ENCODE results near the gene YTHDF1.

YTHDF1 gene

DNA sequence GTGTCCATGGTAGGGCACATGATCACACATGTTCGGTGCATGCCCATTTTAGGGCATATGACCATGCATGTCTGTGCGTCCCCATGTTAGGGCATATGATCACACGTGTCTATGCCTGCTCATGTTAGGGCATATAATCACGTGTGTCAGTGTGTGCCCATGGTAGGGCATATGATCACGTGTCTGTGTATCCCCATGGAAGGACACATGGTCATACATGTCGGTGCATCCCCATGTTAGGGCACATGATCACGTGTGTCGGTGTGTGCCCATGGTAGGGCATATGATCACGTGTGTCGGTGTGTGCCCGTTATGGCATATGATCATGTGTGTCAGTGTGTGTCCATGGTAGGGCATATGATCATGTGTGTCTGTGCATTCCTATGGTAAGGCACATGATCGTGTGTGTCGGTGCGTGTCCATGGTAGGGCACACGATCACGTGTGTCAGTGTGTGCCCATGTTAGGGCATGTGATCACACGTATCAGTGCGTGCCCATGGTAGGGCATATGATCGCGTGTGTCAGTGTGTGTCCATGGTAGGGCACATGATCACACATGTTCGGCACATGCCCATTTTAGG, 30.6 kb downstream of the YTHDF1 start:
- DNase-seq (ENCODE audit: low read depth in 3 of 3), result no peak

DNA sequence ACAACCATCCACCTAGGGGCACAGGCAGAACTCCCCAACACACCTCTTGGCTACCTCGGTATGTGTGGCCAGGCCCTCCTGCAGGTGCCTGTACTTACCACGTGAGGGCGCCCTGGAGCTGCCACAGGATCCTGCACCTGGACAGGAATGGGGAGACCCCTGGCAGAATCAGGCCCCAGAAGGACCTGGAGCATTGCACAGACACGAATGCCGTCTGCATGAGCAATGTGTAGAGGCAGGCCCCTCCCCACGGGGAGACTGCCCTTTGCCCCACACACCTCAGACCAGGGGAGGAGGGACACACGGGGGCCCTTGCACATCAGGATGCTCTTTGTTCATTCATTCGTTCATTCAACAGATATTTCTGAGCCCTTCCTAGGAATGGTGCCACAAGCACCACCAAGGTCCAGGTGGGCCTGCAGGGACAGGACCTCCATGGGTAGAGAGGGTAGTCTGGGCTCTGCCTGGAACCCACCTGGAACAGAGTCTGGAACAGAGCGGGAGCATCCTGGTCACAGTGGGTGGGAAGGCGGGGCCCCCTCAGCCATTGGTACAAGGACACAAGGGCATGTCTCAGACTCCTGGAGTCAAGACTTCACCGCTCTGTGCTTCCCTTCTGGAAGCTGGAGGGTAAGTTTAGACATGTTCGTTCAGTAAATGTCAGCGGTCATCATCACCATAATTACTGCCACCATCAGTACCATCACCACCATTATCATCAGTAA, 32.3 kb downstream of the YTHDF1 start:
- peak in 2 of 3 donors; percentile 17 to 29 for DNase-seq (ENCODE audit: low read depth in 3 of 3)

- DNase-seq (ENCODE audit: low read depth in 3 of 3), result no peak
Observed at GRCh38 chr20:63182946-63183415, 33.0 kb downstream of the YTHDF1 start.

GRCh38 chr20:63182425-63182824, 33.5 kb downstream of the YTHDF1 start:
- DNase-seq (ENCODE audit: low read depth in 3 of 3), result no peak

DNA sequence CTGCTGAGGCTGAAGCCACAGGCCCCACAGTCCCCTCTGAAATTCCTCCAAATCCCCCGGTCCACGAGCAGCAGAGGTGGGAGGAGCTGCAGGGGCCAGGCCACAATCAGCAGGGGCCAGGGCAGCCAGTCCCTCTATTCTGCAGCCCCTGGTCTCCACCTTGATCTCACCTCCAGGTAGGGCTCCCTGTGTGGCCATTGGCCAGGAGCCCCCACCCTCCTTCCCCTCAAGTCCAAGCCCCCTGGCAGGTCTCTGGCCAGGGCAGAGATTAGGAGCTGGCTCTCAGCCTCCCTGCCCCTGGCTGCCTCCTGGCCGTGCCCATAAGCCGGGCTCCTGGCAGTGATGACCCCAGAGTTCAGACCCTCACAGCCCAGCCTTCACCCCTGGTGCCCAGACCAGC, 34.7 kb downstream of the YTHDF1 start:
- no peak for DNase-seq (ENCODE audit: low read depth in 3 of 3)

- no peak for DNase-seq (ENCODE audit: low read depth in 3 of 3)
Observed at GRCh38 chr20:63180569-63181185, 35.3 kb downstream of the YTHDF1 start.

DNA sequence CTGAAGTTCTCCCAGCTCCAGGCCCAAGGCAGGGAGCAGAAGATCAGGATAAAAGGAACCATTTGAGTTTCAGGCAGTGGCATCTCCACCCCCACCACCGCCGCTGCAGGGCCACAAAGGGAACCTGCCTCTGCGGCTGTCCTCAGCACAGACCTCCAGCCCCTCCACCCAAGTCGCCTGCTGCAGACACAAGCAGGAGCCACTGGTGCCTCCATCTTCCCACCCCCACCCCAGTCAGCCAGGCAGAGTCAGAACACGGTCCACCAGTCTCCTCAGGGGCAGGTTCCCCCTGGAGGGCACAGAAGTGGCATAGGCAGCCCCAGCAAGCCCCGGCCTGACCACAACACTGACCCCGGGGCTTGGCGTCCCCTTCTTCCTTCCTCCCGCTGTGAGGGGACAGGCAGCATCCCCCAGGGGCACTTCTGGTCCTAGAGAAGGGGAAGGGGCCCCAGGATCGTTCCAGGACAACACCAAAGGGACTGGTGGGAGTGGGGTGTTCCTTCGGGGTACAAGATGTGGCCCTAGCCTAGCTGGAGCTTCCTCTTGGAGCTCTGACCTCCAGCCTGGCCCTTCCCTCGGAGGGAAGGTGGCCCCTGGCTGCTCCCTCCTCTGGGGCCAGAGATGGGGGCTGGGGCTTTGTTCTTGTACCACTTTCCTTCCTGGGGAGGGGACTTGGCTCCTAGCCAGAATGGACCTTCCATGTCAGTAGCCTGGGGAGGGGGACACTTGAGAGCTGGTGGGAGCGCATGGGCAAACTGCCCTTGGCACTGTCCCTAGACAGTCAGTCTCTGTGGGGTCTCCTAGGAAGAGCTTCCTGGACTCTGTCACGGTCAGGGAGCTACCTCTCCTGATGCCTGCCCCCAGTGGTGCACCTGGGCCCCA, 36.0 kb downstream of the YTHDF1 start:
- no peak for DNase-seq (ENCODE audit: low read depth in 3 of 3)

DNA sequence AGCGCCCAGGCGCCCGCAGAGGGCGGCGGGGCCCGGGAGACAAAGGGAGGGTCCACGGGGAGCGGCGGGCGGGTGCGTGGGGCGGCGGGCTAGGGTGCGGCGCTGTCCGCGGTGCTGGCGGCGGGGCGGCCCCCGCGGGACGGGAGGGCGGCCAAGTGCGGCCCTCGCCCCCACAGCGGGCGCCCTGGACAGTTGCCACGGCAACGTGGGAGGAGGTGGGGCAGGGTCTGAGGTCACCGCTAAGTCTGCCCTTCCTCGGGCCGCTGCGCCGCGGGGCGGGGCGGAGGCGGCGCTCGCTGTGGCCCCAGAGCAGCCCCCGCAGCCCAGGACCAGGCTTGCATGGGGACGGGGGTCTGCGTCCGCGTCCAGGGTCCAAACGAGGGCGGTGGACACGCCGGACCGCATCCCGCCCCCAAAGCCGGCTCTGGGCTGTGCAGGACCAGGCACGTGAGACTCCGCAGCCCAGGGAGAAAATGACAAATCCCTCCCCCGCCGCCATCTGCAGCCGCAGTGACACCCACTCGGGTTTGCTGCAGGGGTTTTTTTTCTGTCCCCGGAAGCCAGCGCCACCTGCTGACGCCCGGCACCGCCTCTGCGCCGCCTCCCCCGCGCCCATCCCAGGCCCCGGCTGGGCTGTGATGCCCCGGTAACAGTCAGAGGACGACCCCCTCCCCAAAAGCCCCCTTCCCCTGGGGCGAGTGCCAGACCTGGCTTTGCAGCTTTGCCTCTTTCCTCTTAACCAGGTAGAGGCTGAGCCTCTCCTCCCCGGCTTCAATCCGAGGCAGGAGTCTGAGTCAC, 36.8 kb downstream of the YTHDF1 start:
- DNase-seq (ENCODE audit: low read depth in 3 of 3), result peak; percentile 26 to 48 (median 44)

GRCh38 chr20:63178446-63178820, 37.5 kb downstream of the YTHDF1 start:
- DNase-seq (ENCODE audit: low read depth in 3 of 3), result no peak

DNA sequence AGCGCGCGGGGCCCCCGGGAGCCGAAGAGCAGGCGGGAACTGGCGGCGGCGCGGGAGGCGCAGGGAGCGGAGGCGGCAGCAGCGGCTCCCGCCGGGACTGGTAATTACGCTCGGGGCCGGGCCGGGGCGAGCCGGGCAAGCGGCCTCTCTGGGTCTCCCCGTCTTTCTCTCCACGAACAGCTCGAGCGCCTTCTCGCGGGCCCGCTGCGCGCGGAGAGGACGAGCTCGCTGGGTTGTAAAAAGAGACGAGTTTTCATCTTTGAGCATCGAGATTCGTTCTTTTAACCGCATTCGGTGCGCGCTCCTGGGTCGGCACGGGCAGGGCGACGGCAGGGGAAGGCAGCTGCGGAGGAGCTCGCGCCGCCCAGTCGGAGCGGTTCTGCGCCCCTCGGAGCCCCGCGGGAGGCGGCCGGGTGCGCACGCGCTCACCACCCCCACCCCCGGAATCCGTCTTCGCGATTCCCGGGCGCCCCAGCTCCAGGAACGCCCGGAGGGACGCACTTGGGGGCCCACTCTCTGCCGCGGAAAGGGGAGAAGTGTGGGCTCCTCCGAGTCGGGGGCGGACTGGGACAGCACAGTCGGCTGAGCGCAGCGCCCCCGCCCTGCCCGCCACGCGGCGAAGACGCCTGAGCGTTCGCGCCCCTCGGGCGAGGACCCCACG, 38.0 kb downstream of the YTHDF1 start:
- no peak for DNase-seq (ENCODE audit: low read depth in 3 of 3)

DNA sequence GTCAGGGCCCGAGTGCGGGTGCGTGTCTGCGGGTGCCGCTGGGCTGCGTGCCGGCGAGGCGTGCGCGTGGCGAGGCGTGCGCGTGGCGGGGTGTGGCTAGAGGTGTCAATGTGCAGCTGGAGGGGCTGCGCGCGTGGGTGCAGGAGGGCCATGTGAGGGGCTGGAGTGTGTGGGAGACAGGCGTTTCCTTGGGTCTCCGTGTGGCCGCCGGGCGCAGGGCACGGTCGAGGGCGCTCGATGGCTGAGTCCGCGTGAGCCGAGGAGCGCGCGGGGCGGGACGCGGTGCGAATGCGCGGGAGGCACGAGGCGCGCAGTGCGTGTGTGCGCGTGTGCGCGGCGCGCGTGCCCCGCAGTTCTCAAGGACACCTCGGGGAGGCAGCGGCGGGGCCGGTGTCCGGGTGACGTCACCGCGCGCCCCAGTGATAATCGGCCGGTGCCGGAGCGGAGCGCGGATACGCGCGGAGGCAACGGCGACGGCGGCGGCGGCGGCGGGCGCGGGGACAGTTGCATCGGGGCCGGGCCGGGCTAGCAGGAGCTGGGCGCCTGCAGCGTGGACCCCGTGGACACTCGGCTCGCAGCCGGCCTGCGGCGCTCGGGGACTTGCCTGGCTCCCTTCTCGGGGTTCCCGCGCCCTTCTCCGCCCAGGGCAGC, 38.7 kb downstream of the YTHDF1 start:
- DNase-seq (ENCODE audit: low read depth in 3 of 3), result no peak

GRCh38 chr20:63176427-63177133, 39.4 kb downstream of the YTHDF1 start:
- DNase-seq (ENCODE audit: low read depth in 3 of 3), result no peak

DNA sequence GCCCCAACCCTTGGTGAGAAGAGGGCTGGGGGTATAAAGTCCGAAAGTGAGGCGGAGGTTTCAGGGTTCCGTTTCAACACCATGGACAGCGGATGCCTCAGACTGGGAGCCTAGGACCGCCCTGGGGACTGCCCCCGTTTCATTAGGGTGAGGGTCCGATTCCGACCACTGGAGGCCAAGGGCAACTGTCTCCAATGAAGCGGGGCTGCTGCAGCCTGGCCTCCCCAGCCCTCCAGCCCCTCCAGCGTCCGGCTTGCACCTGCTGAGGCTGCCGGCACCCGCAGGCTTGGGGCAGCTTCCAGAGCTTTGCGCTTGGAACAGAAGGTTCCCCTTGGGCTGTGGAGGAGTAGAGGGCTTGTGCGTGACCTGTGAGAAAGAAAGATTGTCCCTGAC, 39.9 kb downstream of the YTHDF1 start:
- DNase-seq (ENCODE audit: low read depth in 3 of 3), result no peak

- DNase-seq (ENCODE audit: low read depth in 3 of 3), result no peak
Observed at GRCh38 chr20:63175038-63175895, 40.7 kb downstream of the YTHDF1 start.

DNA sequence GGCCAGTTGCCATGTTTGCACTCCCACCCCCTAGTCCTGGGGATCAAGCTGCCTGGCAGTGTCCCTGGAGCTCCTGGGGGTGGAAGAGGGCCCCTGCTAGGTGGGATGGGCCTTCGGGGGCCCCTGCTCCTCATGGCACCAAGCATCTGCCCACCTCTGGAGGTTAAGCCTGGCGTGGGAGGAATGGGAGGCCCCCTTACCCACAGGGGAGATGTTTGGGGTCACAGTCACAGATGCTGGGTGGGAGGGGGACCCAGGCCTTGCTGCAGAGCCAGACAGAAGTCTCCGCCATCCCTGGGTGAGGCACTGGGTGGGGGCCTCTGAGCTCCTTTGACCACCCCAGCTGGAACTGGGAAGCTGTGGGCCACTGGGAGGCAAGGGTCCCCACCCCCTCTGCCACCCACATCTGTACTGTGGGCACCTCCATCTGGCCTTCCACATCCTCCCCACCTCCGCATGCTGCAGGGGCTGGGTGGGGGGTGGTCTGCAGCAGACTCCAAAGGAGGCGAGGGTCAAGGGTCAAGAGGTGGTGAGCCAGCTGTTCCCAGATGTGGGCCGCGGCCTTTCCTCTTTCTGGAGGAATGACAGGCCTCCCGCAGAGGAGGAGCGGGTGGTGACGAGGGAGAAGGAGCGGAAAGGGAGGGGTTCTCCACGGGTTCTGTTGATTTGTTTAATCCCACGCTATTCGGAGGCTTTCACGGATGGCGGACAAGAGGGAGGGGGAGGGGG, 41.5 kb downstream of the YTHDF1 start:
- no peak for DNase-seq (ENCODE audit: low read depth in 3 of 3)

DNA sequence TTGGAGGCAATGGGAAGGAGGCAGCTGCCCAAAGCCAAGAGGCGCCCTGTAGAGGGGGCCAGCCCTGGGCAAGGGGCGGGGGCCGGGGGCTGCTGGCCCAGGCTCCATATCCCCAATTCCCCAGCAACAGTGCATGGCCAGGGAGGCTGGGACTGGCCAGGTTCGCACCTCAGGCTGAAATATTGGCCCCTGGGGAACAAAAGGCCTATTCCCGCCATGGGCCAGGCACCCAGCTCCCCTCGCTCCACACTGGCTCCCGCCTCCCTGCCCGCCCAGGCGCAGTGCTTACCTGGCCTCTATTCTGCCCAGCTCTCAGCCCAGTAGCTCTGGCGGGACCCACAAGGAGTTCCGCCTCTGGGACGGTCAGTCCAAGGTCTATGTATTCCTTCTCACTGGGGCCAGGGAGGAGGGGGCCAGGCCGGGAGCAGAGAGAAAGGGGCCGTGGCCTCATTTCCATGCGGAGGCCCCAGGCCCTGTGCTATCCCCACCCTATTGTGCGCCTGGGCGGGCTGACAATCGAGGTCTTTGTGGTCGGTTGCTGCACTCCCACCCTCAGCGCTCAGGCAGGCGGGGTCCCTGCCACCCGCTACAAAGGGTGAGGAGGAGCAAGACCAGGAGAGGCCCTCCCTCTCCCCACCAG, 42.3 kb downstream of the YTHDF1 start:
- no peak for DNase-seq (ENCODE audit: low read depth in 3 of 3)

GRCh38 chr20:63172726-63173125, 43.2 kb downstream of the YTHDF1 start:
- DNase-seq (ENCODE audit: low read depth in 3 of 3), result no peak

- no peak for DNase-seq (ENCODE audit: low read depth in 3 of 3)
Observed at GRCh38 chr20:63171991-63172390, 43.9 kb downstream of the YTHDF1 start.

Measured in stimulated activated CD4-positive, alpha-beta T cell treated with anti-CD3 and anti-CD28 coated beads, TNF-alpha, amount 100 ng/mL, for 48 hours (primary cell).